GM19438 (cell line): ENCODE results near the gene IMPDH1.

ENCODE experiments used
- ATAC-seq: cut with Tn5 transposase; IDR thresholded peaks from one replicate; pipeline ENCODE4 v1.9.1; 2021; ENCODE audit warnings: low read depth; ENCODE audit not compliant: unreplicated experiment

The IMPDH1 gene

DNA sequence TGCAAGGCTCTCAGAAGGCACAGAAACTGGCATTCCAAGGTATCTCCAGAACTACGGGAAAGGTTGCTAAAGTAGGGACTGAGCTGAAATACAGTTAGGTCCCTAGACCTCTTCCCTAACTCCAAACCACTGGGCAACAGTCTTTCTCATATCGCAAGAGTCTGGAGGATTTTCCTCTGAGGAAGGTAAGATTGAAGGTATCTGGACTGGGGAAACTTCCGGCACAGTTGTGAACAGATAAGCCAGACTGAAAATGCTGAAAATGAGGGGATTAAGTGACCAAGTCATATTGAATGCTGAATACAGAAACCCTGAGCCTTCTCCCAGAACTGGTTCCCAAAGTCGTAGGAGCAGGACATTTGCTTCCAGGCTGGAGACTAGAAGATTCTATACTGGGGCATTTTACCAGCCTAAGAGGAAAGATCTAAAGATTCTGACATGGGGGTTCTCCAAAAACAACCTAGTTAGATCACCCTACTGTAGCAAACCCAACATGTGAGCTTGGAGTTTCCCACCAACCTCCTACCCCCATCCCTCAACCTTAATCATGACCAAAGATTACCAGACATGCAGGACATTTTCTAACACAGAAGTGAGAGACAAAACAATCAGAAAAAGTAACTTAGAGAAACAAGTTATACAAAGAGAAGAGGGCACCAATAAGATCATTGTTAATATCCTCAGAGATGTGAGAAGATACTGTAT lies 45.5 kb downstream of the IMPDH1 start:
- no peak for ATAC-seq

DNA sequence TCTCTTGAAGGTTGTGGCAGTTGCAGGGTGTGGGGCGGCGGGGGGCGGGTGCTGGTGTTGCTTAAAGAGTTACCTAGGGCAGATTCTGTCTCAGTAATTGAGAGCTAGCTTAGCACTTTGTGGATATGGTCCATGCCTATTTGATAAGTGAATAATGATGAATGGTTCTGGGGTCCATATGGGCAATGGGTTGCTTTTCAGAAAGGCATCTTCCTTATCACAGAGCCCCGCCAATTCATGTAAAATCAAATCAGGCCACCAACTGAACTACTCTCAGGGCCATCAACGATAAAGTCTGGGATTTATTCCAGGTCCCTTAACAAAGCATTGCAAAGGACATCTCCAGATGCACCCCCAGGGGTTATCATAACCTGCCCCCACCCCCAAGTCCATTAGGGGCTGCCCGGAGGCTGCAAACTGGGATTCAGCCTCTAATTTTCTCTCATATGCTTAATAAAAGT lies 46.5 kb downstream of the IMPDH1 start:
- no peak for ATAC-seq

- no peak for ATAC-seq
Observed at GRCh38 chr7:128362670-128363069, 47.1 kb downstream of the IMPDH1 start.

DNA sequence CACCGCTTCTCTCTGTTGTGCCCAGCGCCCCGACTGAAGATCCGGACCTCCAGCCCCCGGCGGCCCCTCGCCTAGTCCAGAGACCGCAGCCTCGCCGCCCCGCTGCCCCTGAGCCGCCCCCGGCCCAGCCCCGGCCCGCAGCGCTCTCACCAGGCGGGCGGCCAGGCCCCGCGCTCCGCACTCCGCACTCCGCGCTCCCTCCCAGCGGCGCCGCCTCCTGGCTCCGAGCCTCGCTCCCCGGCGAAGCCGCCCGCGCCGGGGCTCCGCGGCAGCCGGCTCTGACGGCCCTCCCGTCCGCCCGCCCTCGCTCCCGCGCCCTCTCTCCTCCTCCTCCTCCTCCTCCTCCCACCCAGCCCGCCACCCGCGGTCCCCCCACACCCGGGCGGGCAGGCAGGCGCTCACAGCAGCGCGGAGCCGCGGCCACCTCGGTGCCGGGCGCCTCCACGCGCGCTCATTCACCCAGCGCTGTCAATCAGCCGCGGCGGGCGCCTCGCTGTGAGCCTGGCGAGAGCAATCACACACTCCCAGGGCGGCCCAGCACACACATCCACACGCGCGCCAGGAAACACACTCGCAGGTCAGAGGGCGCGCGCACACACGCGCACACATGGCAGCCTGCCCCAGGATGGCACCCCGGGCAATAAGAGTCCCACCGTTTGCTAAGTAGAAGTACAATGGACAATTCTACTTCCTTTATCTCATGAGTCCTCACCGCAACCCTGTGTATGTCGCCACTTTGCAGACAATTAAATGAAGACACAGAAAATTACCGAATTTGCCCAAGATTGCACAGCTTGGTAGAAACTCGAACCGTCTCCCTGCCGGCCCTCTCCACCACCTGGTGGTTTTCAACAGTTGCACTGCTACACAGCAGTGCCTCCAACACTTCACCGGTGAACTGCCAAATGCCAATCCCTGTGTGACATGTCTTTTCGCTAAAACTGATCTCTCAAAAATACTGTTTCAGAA lies 48.1 kb downstream of the IMPDH1 start, which contains the start of gene PRRT4:
Gene PRRT4, minus strand, starts transcription at position 280 of the 969 bp plus-strand sequence.
- ATAC-seq = no peak

DNA sequence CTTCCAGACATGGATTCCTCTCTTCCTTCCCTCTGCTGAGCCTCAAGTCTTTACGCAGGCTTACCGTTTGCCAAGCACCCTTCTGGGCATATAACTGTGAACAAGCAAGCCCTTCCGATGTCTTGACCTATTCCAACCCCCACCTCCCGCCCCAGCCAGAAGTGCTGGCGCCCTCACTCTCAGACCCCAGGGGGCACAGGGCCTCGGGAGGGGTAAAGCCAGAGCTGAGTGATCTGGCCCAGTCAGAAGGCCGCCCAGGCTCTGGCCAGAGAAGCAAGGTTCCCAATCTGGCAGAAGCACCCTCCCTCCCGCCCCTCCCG lies 49.5 kb downstream of the IMPDH1 start:
- ATAC-seq = no peak

DNA sequence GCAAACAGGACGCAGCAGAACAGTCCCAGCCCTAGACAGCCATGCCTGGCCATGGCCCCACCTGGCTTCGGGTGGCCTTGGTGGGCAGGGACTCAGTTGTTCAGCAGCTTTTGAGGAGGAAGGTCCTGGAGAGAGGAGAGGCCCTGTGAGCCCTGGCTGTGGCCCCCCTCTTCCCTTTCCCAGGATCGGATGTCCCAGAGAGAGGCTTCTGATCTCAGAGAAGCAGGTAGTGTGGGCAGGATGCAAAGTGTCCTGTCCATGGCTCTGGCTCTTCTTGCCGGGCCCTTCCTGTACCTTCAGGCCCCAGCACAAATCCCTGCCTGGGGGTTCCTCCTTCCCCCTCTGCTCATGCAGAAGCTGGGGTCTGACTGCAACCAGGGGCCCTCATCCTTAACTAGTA lies 49.8 kb downstream of the IMPDH1 start:
- ATAC-seq = no peak

DNA sequence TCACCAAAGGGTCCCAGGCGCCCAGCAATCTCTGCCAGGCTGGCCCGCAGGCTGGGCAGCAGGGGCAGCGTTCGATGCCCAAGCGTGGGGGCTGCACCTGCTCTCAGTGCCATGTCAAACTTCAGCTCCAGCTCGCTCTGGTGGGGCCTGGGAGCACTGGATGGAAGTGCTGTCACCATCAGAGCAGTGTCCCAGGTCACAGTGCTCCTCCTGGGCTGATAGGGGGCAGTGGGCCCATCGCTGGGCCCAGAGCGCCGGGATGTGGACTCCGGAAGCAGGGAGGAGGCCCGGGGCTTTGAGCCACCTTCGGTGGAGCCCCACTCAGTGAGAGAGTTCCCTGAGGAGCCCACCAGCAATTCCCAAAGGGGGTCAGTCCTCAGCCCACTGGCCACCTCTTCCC lies 50.4 kb downstream of the IMPDH1 start:
- no peak for ATAC-seq

DNA sequence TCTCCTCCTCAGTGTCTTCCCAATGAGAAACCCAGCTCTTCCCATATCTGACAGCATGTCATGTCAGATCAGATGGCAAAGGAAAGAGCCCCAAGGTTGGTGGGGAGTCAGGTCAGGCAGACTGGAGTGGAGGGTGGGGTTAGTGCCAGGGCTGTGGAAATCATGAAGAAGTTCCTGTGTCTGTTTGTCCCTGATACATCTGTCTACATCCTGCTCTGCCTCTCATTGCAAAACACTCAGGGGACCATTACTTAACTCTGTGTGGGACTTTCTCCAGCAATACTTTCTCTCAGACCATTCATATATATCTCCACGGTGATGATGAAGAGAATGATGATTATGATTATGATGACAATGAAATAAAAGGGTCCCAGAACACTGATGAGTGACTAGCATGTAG lies 51.5 kb downstream of the IMPDH1 start:
- no peak for ATAC-seq

GRCh38 chr7:128357217-128357613 lies 52.6 kb downstream of the IMPDH1 start:
- no peak for ATAC-seq

DNA sequence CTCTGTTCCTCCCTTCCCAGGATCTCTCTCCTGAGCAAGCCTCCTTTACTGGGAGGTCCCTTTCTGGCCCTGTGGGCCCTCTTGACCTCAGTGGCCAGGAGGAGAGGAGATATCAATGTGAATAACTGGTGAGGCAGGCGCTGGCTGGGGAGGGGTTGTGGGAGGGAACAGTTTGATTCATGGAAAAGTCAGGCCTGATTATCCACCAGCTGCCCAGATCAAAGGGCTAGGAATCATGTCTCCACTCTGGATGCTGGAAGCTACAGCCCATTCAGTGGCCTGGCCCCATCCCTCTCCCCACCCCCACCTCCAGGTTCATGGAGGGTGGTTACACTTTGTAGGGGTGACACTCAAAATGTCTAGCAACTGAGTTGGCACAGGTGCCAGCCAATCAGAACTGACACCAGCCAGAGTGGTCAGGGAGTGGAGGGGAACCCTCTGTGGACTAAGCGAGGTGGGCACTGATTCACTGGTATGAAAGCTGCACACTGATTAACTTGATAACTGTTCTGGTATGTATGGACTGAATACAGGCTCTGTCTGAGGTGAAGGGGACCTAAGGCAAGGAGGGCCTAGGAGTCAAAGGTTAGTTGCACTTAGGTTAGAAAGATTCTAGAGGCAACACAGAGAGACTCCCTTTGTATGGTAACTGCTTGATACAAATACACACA lies 53.1 kb downstream of the IMPDH1 start:
- no peak for ATAC-seq

DNA sequence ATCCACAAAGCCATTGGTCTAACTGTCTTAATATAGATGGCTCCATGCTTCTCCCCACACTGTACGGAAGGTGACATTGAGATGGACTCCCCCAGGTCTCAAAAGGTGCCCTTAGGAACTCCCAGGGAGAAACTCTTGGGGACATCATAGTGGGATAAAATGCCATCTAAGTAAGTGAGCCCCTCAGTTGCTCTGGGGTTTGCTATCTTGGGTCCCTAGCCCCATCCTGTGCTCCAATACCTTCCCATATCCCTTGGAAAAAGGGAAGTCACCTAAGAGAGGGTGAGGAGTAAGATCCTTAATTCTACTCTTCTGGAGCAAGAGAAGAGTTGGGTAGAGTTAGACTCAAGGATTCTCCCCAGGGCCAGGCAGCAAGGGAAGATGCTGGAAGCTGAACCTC lies 56.2 kb downstream of the IMPDH1 start:
- no peak for ATAC-seq

DNA sequence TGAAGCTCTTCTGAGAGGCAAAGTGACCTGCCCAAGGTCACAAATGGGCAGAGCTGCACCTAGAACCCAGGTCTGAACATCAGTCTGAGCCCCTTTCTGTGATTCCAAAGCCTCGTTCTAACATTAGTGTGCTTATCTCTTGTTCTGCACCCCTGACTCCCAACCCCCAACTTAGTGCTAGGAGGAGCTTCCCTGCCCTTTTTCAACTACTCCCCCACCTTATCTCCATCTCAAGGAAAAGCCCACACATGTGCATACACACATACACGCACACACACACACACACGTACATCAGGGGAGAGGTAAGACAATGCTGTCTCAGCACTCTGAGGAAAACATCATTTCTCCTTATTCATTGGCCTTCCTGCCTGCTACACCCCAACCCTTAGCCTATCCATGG lies 56.6 kb downstream of the IMPDH1 start:
- ATAC-seq = no peak

GRCh38 chr7:128352636-128353035 lies 57.1 kb downstream of the IMPDH1 start:
- ATAC-seq = no peak

- no peak for ATAC-seq
Observed at GRCh38 chr7:128352153-128352537, 57.6 kb downstream of the IMPDH1 start.

- no peak for ATAC-seq
Observed at GRCh38 chr7:128351296-128352152, 58.3 kb downstream of the IMPDH1 start.

- no peak for ATAC-seq
Observed at GRCh38 chr7:128350708-128351295, 59.0 kb downstream of the IMPDH1 start.

GRCh38 chr7:128349466-128349825 lies 60.3 kb downstream of the IMPDH1 start:
- no peak for ATAC-seq

- no peak for ATAC-seq
Observed at GRCh38 chr7:128347647-128348097, 62.1 kb downstream of the IMPDH1 start.

- ATAC-seq = no peak
Observed at GRCh38 chr7:128344431-128344774, 65.4 kb downstream of the IMPDH1 start.
